HG02678 (cell line): ENCODE measurements around the gene SEPTIN5.

Source experiments
- ATAC-seq: cut with Tn5 transposase; IDR thresholded peaks from one replicate; pipeline ENCODE4 v1.9.1; 2021; ENCODE audit warnings: mild to moderate bottlenecking, moderate library complexity; ENCODE audit not compliant: unreplicated experiment

Gene SEPTIN5

GRCh38 chr22:19731361-19732135, 17.2 kb downstream of the SEPTIN5 start:
- no peak for ATAC-seq

GRCh38 chr22:19732403-19733113, 18.3 kb downstream of the SEPTIN5 start:
- no peak for ATAC-seq

GRCh38 chr22:19733755-19734154, 19.5 kb downstream of the SEPTIN5 start:
- no peak for ATAC-seq

- no peak for ATAC-seq
Observed at GRCh38 chr22:19734163-19734562, 19.9 kb downstream of the SEPTIN5 start.

GRCh38 chr22:19734837-19735382, 20.6 kb downstream of the SEPTIN5 start:
- no peak for ATAC-seq

- ATAC-seq = no peak
Observed at GRCh38 chr22:19735665-19736510, 21.6 kb downstream of the SEPTIN5 start.

- ATAC-seq = no peak
Observed at GRCh38 chr22:19737846-19738663, 23.8 kb downstream of the SEPTIN5 start.

GRCh38 chr22:19738664-19739447, 24.6 kb downstream of the SEPTIN5 start:
- no peak for ATAC-seq

GRCh38 chr22:19739448-19739895, 25.2 kb downstream of the SEPTIN5 start:
- ATAC-seq = no peak

- ATAC-seq = no peak
Observed at GRCh38 chr22:19739911-19740449, 25.7 kb downstream of the SEPTIN5 start.

GRCh38 chr22:19740586-19740985, 26.3 kb downstream of the SEPTIN5 start:
- ATAC-seq = no peak

- no peak for ATAC-seq
Observed at GRCh38 chr22:19741053-19741452, 26.8 kb downstream of the SEPTIN5 start.

- ATAC-seq = no peak
Observed at GRCh38 chr22:19742160-19743066, 28.1 kb downstream of the SEPTIN5 start.

GRCh38 chr22:19743081-19743480, 28.8 kb downstream of the SEPTIN5 start:
- ATAC-seq = no peak

- ATAC-seq = no peak
Observed at GRCh38 chr22:19743651-19744050, 29.3 kb downstream of the SEPTIN5 start.

GRCh38 chr22:19744350-19745006, 30.2 kb downstream of the SEPTIN5 start:
- no peak for ATAC-seq
